Measurements from ENCODE around the gene ITGA2. TPM values are rescaled to one million over a fixed set of nuclear protein-coding genes. Genes with fewer than 3 reads are reported as not detected.
A peak's percentile ranks its signal among the peaks of the same experiment; 100 is the strongest.

ITGA2 gene
- total and polyA plus RNA-seq, 2 experiments from 2014 or later: 2.5 to 10.2 TPM

DNA sequence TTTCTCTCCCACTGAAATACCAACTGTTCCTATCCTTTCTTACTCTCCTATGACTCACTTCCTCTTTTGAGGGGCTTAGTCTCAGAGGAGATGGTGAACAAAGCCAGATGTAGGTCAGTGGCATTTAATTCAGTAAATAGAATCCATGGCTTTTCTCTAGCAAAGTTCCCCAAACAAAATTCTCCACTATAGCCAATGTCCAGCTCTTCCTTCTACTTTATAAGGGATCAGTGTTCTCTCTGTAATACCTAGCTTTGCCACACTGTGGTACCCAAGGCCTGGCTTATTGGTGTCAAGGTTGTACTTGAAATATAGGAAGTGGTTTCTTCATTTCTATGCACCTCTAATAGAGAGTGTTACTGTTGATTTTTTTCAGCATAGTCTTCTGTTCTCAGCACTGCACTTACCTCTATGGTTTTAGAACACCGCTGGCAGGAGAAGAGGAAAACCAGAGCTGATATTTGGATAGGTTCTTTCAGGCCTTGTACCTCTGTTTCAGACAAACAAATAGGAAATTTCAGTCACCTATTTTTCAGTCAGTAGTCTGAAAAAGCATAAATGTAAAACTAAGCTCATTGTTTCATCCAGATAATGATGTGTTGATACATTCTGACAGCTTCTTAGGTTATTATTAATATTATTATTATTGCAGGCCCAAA is 40.6 kb upstream of the ITGA2 start:
- Histone ChIP-seq H3K9me3 (ENCODE audit: low read depth) (no peaks in the 10 kb centered on the region), H4K20me1 (ENCODE audit: insufficient read depth, poor library complexity, severe bottlenecking) (no peaks in the 10 kb centered on the region), H2AFZ (peak overlapping the region; percentile 63), H3K36me3 (replicated peaks; ENCODE audit: insufficient read depth, low read depth) (no peaks in the 10 kb centered on the region), H3K27ac (no peak overlapping the region), H3K9me2 (replicated peaks; ENCODE audit: insufficient read depth) (no peaks in the 10 kb centered on the region), H3K4me1 (ENCODE audit: insufficient read depth) (no peaks in the 10 kb centered on the region), H3K4me2 (no peak overlapping the region), H3K79me2 (no peaks in the 10 kb centered on the region), H3K4me3 (no peak overlapping the region), H3K27me3 (no peaks in the 10 kb centered on the region)
- DNase-seq (ENCODE audit: low spot score): peak; percentile 77
- TF ChIP-seq, protein P1, sequence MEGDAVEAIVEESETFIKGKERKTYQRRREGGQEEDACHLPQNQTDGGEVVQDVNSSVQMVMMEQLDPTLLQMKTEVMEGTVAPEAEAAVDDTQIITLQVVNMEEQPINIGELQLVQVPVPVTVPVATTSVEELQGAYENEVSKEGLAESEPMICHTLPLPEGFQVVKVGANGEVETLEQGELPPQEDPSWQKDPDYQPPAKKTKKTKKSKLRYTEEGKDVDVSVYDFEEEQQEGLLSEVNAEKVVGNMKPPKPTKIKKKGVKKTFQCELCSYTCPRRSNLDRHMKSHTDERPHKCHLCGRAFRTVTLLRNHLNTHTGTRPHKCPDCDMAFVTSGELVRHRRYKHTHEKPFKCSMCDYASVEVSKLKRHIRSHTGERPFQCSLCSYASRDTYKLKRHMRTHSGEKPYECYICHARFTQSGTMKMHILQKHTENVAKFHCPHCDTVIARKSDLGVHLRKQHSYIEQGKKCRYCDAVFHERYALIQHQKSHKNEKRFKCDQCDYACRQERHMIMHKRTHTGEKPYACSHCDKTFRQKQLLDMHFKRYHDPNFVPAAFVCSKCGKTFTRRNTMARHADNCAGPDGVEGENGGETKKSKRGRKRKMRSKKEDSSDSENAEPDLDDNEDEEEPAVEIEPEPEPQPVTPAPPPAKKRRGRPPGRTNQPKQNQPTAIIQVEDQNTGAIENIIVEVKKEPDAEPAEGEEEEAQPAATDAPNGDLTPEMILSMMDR (IDR thresholded peaks at IDR 0.05; ENCODE audit: poor library complexity): peak; percentile 88
- TF ChIP-seq EZH2 (IDR thresholded peaks at IDR 0.05; ENCODE audit: borderline replicate concordance): no peak
- 24% methylated on average over 1 of the region's 1 CpG for WGBS (ENCODE audit: low lambda C conversion rate, missing lambda C conversion rate)

DNA sequence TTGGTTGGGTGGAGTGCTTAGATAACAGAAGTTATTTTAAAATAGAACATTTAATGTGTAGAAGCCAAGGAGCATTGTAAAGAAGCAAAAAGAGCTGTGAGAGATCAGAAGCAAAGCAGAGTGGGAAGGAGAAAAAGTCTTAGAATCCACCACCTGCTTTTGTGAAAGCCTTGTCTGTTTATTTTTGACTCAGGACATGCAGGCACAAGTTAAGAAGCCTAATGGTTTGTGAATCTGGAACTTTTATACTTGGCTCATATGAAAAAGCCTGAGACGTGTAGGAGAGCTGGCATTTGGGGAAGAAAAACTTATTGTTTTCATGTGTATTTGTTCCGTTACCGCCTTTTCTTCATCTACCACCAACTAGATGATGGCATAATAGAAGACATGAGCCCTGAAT is 38.5 kb upstream of the ITGA2 start:
- no peak overlapping the region for H2AFZ ChIP-seq
- H3K9me3 ChIP-seq (ENCODE audit: low read depth): no peaks in the 10 kb centered on the region
- DNase-seq (ENCODE audit: low spot score): no peak
- no peaks in the 10 kb centered on the region for H3K36me3 ChIP-seq (replicated peaks; ENCODE audit: insufficient read depth, low read depth)
- no peaks in the 10 kb centered on the region for H3K79me2 ChIP-seq
- no peaks in the 10 kb centered on the region for H4K20me1 ChIP-seq (ENCODE audit: insufficient read depth, poor library complexity, severe bottlenecking)
- WGBS (ENCODE audit: low lambda C conversion rate, missing lambda C conversion rate): 94% methylated on average over 3 of the region's 3 CpGs
- no peak overlapping the region for H3K4me2 ChIP-seq
- H3K4me1 ChIP-seq (ENCODE audit: insufficient read depth): no peaks in the 10 kb centered on the region
- no peaks in the 10 kb centered on the region for H3K9me2 ChIP-seq (replicated peaks; ENCODE audit: insufficient read depth)
- no peak overlapping the region for H3K4me3 ChIP-seq
- TF ChIP-seq EZH2 (IDR thresholded peaks at IDR 0.05; ENCODE audit: borderline replicate concordance) (no peak), EZH2phosphoT487 (IDR thresholded peaks at IDR 0.05; ENCODE audit: low read depth, severe bottlenecking, unreplicated experiment) (no peak)
- TF ChIP-seq, protein P1 (IDR thresholded peaks at IDR 0.05; ENCODE audit: poor library complexity): no peak
- H3K27me3 ChIP-seq: no peaks in the 10 kb centered on the region
- H3K27ac ChIP-seq: no peak overlapping the region

DNA sequence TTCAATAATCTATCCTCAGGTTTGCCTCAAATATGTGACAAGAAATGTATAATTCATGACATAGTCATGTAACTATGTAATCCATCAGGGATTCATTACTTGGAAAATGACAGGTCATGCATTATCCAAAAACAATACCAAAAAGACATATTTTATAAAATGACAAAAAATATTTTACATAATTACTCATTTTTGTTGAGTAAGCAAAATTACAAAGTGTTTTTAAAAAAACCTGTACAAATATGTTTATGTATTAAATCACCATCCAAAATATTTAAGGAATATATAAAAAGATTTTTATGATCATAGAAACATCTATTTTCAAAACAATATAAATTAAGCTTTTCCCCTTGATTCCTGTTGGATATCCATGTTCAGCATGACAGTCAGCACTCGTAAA is 36.7 kb upstream of the ITGA2 start:
- no peak overlapping the region for H3K27ac ChIP-seq
- 97% methylated on average over 1 of the region's 1 CpG for WGBS (ENCODE audit: low lambda C conversion rate, missing lambda C conversion rate)
- TF ChIP-seq, protein P1 (IDR thresholded peaks at IDR 0.05; ENCODE audit: poor library complexity): no peak
- TF ChIP-seq EZH2phosphoT487 (IDR thresholded peaks at IDR 0.05; ENCODE audit: low read depth, severe bottlenecking, unreplicated experiment): no peak
- no peak for TF ChIP-seq EZH2 (IDR thresholded peaks at IDR 0.05; ENCODE audit: borderline replicate concordance)
- no peaks in the 10 kb centered on the region for H3K9me2 ChIP-seq (replicated peaks; ENCODE audit: insufficient read depth)
- no peak overlapping the region for H3K4me2 ChIP-seq
- no peak overlapping the region for H2AFZ ChIP-seq
- no peak overlapping the region for H3K4me3 ChIP-seq
- H3K79me2 ChIP-seq: no peaks in the 10 kb centered on the region
- no peaks in the 10 kb centered on the region for H3K36me3 ChIP-seq (replicated peaks; ENCODE audit: insufficient read depth, low read depth)
- no peaks in the 10 kb centered on the region for H3K9me3 ChIP-seq (ENCODE audit: low read depth)
- H3K27me3 ChIP-seq: no peaks in the 10 kb centered on the region
- peaks cover 6% of the 10 kb centered on the region for H3K4me1 ChIP-seq (ENCODE audit: insufficient read depth)
- no peaks in the 10 kb centered on the region for H4K20me1 ChIP-seq (ENCODE audit: insufficient read depth, poor library complexity, severe bottlenecking)
- DNase-seq (ENCODE audit: low spot score): no peak
